Parathyroid adenoma (tissue), 2 donors: ENCODE measurements around the gene DNAH1.

ENCODE experiments used
- H2AFZ ChIP-seq: fragments of 300-600 bp; sonication (generic); one replicate; pipeline ENCODE4 v1.7.0; 2017; ENCODE audit warnings: antibody characterized with exemption, mild to moderate bottlenecking
- H3K27ac ChIP-seq: fragments of 300-600 bp; sonication (generic); one replicate; pipeline ENCODE4 v1.7.0; 2017
- H3K27me3 ChIP-seq: fragments of 300-600 bp; sonication (generic); one replicate; pipeline ENCODE4 v1.7.0; 2017; ENCODE audit warnings: low read length; ENCODE audit not compliant: control insufficient read depth, insufficient read depth
- H3K36me3 ChIP-seq: fragments of 300-600 bp; sonication (generic); one replicate; pipeline ENCODE4 v1.7.0; 2017; ENCODE audit warnings: low read length; ENCODE audit not compliant: control insufficient read depth, insufficient read depth
- H3K4me1 ChIP-seq: fragments of 300-600 bp; sonication (generic); one replicate; pipeline ENCODE4 v1.7.0; 2017; ENCODE audit warnings: control low read depth
- H3K4me2 ChIP-seq: fragments of 300-600 bp; sonication (generic); one replicate; pipeline ENCODE4 v1.7.0; 2017; ENCODE audit warnings: low read length
- H3K4me3 ChIP-seq: fragments of 300-600 bp; sonication (generic); one replicate; pipeline ENCODE4 v1.7.0; 2017; ENCODE audit warnings: low read depth, low read length
- H3K79me2 ChIP-seq: fragments of 300-600 bp; sonication (generic); one replicate; pipeline ENCODE4 v1.7.0; 2017; ENCODE audit warnings: control low read depth
- H3K9ac ChIP-seq: fragments of 300-600 bp; sonication (generic); one replicate; pipeline ENCODE4 v1.7.0; 2017; ENCODE audit warnings: mild to moderate bottlenecking
- H3K9me3 ChIP-seq: fragments of 300-600 bp; sonication (generic); one replicate; pipeline ENCODE4 v1.7.0; 2017; ENCODE audit warnings: low read length; ENCODE audit not compliant: control insufficient read depth
- TF ChIP-seq, protein P1 (sequence below): fragments of 300-600 bp; sonication (generic); IDR thresholded peaks from one replicate; pipeline ENCODE4 v1.7.0; 2017; ENCODE audit warnings: antibody characterized with exemption, mild to moderate bottlenecking
- donor health status: primary hyperparathyroidism.

Gene DNAH1

DNA sequence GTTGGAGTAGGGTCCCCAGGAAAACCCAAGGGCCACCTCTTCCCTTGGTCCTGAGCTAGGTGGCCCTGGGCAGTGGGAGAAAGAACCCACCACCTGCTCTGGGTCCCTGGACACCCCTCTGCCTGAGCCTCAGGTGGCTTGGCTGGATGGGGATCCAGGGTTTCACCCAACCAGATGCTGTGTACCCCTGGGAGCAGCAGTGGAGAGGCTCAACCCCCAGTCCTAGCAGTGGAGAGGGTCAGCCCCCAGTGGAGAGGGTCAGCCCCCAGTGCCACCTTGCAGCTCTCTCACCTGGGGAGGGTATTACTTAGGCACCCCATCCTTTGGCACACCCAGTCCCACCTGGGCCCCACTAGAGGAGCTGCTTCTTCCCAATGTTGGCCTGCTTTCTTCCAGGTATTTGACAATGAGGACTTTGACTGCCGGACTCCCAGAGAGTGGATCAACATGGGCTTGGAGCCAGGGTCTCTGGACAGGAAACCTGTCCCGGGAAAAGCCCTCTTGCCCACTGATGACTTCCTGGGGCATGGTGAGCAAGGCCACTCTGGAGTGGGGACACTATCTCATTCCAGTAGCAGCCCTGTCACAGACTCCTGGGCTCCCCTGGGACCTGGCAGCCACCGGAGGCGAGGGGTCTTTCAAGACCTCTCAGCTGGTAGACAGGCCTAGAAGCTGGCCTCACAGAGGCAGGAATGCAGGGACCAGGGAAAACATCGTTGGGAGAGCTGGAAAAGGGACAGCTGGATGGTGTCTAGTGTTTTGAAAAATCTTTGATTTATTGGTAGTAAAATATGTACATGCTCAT lies 11.6 kb downstream of the DNAH1 start:
- Histone ChIP-seq H3K4me1 (no peaks in the 10 kb centered on the region), H3K9me3 (no peaks in the 10 kb centered on the region), H3K4me2 (no peak overlapping the region), H2AFZ (no peak overlapping the region), H3K27ac (no peak overlapping the region), H3K4me3 (no peak overlapping the region), H3K79me2 (no peaks in the 10 kb centered on the region), H3K36me3 (no peaks in the 10 kb centered on the region), H3K9ac (no peak overlapping the region), H3K27me3 (no peaks in the 10 kb centered on the region)
- TF ChIP-seq, protein P1, sequence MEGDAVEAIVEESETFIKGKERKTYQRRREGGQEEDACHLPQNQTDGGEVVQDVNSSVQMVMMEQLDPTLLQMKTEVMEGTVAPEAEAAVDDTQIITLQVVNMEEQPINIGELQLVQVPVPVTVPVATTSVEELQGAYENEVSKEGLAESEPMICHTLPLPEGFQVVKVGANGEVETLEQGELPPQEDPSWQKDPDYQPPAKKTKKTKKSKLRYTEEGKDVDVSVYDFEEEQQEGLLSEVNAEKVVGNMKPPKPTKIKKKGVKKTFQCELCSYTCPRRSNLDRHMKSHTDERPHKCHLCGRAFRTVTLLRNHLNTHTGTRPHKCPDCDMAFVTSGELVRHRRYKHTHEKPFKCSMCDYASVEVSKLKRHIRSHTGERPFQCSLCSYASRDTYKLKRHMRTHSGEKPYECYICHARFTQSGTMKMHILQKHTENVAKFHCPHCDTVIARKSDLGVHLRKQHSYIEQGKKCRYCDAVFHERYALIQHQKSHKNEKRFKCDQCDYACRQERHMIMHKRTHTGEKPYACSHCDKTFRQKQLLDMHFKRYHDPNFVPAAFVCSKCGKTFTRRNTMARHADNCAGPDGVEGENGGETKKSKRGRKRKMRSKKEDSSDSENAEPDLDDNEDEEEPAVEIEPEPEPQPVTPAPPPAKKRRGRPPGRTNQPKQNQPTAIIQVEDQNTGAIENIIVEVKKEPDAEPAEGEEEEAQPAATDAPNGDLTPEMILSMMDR, result no peak

DNA sequence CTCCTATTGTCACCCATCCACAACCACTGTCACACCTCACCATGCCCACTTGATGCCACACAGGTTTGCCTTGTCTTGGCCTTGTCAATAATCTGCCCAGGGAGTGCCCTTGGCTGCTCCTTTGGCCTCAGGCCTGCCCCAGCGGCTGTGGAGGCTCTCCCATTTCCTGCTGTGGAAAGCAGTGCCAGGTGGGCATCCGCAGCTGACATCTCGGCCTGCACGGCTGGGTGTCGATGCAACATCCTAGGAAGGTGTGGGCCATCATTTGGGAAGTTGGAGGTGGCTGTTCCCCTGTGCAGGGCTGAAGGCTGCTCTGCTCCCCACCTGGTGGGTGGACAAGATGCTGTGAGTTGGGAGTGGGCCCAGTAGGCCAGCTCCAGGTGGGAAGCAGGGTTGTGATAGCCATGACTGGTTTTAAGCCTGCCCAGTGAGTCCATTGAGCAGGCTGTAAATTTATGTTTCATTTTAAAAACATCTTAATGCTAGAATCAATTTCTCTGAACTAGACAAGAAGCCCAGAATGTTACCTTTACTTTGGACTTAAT lies 12.5 kb downstream of the DNAH1 start:
- no peak overlapping the region for H3K4me2 ChIP-seq
- no peaks in the 10 kb centered on the region for H3K79me2 ChIP-seq
- H3K9me3 ChIP-seq, result no peaks in the 10 kb centered on the region
- no peak overlapping the region for H3K4me3 ChIP-seq
- H3K9ac ChIP-seq, result no peak overlapping the region
- H3K36me3 ChIP-seq, result no peaks in the 10 kb centered on the region
- no peaks in the 10 kb centered on the region for H3K27me3 ChIP-seq
- H3K4me1 ChIP-seq, result no peaks in the 10 kb centered on the region
- H2AFZ ChIP-seq, result no peak overlapping the region
- no peak overlapping the region for H3K27ac ChIP-seq
- TF ChIP-seq, protein P1, result no peak

GRCh38 chr3:52330194-52330805 lies 14.2 kb downstream of the DNAH1 start:
- no peak overlapping the region for H2AFZ ChIP-seq
- TF ChIP-seq, protein P1, result no peak
- H3K27ac ChIP-seq, result no peak overlapping the region
- no peak overlapping the region for H3K9ac ChIP-seq
- no peaks in the 10 kb centered on the region for H3K9me3 ChIP-seq
- H3K27me3 ChIP-seq, result no peaks in the 10 kb centered on the region
- H3K4me2 ChIP-seq, result no peak overlapping the region
- H3K4me1 ChIP-seq, result no peaks in the 10 kb centered on the region
- no peak overlapping the region for H3K4me3 ChIP-seq
- H3K79me2 ChIP-seq, result no peaks in the 10 kb centered on the region
- no peaks in the 10 kb centered on the region for H3K36me3 ChIP-seq

DNA sequence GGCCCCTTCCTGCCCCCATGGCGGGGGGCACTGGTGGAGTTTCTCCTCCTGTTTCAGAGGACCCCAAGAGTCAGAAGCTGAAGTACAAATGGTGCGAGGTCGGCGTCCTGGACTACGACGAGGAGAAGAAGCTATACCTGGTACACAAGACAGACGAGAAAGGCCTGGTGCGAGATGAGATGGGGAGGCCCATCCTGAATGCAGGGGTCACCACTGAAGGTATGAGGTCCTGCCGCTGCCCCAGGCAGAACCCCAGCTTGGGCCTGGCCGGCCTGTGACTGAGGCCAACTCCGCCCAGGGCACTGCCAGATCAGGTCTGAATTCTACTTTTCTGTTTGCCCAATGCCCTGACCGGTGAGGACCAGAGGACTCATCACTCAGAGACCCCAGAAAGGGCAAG lies 15.0 kb downstream of the DNAH1 start:
- no peak overlapping the region for H3K4me2 ChIP-seq
- no peaks in the 10 kb centered on the region for H3K4me1 ChIP-seq

More for the DNA sequence above, 15.0 kb downstream of the DNAH1 start:
- Histone ChIP-seq H3K9me3 (no peaks in the 10 kb centered on the region), H2AFZ (no peak overlapping the region), H3K4me3 (no peak overlapping the region), H3K27ac (no peak overlapping the region), H3K79me2 (no peaks in the 10 kb centered on the region), H3K36me3 (no peaks in the 10 kb centered on the region), H3K9ac (no peak overlapping the region), H3K27me3 (no peaks in the 10 kb centered on the region)
- TF ChIP-seq, protein P1, result no peak
